Non-pigmented ciliary epithelial cell (primary cell): ENCODE results near the gene CASKIN2.
A peak's percentile ranks its signal among the peaks of the same experiment; 100 is the strongest.
"Not testable (repeated sequence)": the region's sequence is repeated elsewhere in the genome, so short reads cannot be mapped to it uniquely, and the experiment has no call there.

Experiments used
- DNase-seq: peaks from one replicate; pipeline ENCODE4 v3.0.0-alpha.2; 2010; ENCODE audit warnings: low read depth

The CASKIN2 gene

DNA sequence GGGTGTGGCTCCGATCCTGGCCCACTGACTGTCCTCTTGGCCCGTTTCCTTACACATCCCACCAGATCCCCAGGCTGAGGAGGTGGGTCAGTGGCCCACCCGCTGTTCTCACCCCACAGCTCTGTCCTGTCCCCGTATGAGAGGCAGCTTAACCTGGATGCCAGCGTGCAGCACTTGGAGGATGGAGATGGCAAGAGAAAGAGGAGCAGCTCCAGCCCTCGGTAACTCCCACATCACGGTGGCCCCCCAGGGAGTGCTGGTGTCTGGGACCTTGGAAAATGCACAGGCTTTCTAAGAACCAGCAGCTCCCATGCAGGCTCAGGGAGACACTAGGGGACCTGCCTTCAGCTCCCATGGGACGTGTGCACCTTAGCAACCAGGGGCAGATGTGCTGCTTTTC lies 6.0 kb upstream of the CASKIN2 start:
- no peak for DNase-seq

DNA sequence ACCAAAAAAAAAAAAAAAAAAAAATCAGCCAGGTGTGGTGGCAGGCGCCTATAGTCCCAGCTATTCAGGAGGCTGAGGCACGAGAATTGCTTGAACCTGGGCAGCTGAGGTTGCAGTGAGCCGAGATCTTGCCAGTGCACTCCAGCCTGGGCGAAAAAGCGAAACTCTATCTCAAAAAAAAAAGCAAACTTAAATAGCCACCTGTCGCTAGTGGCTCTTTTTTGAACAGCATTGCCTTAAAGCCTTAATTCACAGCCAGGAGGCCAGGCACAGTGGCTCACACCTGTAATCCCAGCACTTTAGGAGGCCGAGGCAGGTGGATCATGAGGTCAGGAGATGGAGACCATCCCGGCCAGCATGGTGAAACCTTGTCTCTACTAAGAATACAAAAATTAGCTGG lies 5.1 kb upstream of the CASKIN2 start:
- not testable (repeated sequence) for DNase-seq

DNA sequence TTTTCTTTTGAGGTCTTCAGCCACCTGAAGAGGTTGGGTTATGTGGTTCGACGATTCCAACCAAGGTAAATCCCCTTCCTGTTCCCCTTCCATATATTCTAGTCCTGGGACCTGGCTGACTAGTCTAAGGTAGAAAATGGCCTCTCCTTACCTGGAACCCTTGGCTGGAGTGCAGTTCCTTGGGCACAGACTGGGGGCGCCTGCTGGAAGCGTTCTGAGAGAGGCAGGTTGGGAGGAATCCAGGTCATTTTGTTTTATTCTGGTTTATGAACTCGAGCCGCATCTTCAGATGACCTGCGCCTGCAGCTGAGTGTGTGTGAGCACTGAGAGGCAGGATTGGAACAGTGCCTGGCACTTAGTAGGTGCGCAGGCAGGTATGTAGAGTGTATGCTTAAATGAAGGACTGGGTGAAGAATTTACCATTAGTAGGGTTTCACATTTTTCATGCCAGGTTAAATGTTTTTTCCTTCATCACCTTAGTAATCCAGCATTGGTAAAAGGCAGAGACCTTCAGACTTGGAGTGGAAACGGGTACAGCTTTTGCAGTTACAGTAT lies 3.7 kb upstream of the CASKIN2 start:
- no peak for DNase-seq

DNA sequence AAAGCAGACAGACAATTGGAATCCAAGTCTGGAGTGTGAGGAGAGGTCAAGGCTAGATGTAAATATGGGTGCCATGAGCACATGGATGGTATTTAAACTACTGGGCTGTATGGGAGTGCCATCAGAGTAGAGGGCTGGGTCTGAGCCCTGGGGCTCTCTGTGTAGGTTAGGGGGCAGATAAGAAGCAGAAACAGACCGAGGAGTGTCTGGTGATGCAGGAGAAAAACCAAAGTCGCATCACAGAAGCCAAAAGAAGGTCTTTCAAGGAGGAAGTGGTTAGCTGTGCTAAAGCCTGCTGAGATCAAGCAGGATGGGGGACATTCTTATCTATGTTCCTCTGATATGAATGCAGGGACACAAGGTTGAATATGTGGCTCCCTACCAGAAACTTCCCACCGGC lies 2.9 kb upstream of the CASKIN2 start:
- no peak for DNase-seq

DNA sequence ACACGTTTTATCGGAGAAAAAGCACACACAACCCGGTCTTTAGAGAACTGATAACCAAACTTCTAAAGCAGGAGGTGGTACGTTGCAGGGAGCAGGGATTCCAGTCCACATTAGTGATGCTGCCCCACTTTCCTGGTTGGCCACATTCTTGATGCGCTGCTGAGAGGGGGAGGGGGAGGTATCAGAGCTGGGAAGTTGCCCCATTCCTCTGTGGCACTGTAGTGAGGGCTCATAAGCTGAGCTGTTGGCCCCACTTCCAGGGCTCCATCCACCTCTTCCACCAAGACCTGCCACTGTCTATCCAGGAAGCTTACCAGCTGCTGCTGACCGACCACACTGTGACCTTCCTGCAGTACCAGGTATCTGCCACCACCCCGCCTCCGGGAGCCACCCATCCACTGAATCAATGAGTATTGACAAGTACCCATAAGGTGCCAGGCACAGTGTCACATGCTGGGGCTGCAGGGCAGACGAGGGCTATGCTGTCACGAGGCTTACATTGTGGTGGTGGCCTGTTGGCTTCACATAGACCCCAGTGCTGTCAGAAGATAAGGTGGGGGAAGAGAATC lies 2.0 kb upstream of the CASKIN2 start:
- no peak for DNase-seq

DNA sequence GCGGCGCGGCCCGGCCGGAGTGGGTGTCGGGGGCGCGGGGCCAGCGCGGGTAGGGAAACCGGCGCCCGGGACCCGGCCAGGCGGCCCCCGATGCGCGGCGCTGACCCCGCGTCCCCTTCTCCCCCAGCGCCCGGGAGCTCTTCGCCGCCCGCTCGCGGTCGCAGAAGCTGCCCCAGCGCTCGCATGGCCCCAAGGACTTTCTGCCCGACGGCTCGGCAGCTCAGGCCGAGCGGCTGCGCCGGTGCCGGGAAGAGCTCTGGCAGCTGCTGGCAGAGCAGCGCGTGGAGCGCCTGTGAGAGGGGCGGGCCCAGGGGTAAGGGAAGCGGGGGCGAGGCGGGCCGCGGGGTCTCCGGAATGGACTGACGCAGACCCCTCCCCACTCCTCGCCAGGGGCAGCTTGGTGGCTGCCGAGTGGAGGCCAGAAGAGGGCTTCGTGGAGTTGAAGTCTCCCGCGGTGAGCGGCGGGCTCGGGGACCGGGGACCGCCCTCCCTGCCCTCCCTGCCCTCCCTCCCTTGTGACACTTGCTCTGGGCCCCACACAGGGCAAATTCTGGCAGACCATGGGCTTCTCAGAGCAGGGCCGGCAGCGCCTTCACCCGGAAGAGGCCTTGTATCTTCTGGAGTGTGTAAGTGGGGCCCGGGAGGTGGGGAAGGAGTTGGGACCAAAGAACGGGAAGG lies 1.4 kb upstream of the CASKIN2 start:
- DNase-seq = no peak

DNA sequence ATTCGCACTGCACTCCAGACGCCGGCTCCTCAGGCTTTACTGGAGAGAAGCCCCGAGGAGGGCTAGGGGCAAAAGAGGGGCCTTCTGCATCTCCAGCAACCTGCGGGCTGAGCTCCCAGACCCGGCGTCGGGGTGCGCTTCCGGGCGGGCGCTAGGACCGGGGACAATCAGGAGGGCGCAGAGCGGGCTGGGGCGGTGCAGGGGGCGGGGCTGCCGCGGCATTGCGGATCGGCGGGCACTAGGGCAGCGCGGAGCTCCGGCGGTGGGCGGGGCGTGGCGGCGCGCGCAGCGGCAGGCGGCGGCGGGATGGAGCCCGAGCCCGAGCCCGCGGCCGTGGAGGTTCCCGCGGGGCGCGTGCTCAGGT lies 900 bp upstream of the CASKIN2 start, which contains the start of gene TSEN54:
TSEN54 (plus strand) TSS at position 274 of the 364 bp plus-strand sequence; CDS start at position 307, 33 bp downstream.
- peak; percentile 20 for DNase-seq

DNA sequence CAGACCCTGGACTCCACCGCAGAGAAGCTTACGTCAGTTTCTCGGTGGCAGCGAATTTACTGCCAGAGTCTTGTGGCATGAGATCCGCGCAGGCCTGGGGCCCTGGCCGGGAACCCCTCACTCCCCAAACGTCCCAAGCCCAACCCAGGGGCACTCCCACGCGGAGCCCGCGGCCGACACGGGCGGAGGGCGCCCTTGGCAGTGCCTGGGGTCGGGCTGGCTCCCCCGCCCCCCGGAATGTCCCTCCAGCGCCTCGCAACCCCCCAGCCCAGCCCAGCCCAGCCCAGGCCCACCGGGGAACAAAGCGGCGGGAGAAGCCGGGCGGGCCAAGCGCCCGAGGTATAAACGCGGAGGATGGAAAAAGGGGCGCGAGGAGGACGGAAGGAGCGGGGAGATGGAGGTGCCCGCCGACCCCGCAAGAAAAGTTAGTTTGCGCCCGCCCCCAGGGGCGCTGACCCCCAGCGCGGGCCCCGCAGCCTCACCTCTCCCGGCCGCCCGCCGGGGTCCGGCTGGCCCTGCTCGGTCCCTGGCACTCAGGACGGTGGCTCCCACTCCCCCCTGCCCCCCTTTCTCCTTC lies 330 bp downstream of the CASKIN2 start:
- DNase-seq = no peak

DNA sequence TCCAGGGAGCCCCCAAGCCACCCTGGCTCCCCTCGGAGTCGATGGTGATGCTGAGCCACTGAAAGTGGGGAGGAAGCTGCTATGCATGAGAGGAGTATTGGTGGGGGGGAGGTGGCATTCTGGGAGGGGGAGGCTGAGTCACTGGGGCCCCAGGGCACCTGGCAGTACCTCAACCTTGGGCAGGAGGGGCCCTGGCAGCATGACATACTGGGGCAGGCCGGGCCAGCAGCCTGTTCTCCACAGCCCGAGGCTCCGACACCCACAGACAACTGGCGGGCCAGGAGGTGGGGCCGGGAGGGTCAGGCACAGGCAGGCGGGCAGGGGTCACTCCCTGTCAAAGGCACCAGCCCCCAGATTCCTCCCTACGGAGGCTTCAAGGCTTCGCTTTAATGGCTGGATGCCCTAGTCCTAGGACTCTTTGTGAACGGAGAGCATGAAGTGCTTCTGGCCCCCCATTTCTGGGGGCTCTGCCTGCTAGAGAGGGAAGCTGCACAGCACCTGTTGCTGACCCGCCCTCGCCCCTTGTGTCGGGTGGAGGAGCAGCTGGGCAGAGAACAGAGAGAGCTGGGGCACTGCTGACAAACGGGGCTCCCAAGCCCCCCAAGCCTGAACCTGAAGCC lies 928 bp downstream of the CASKIN2 start:
- DNase-seq = no peak

DNA sequence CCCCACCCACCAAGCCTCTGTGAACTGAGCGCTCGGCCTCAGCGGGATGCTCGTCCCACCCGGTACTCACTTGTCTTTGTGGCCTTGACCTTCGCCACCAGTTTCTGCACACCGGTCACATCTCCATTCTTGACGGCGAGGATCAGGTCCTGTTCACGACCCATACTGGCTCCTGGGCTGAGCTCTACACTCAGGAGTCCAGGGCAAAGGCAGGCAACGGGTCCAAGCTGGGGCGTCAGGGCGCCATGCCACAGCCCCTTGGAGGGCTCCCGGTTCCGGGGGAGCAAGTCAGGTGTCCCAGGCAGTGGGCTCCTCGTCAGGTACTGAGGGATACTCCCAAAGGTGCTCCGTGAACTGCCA lies 1.7 kb downstream of the CASKIN2 start:
- no peak for DNase-seq

DNA sequence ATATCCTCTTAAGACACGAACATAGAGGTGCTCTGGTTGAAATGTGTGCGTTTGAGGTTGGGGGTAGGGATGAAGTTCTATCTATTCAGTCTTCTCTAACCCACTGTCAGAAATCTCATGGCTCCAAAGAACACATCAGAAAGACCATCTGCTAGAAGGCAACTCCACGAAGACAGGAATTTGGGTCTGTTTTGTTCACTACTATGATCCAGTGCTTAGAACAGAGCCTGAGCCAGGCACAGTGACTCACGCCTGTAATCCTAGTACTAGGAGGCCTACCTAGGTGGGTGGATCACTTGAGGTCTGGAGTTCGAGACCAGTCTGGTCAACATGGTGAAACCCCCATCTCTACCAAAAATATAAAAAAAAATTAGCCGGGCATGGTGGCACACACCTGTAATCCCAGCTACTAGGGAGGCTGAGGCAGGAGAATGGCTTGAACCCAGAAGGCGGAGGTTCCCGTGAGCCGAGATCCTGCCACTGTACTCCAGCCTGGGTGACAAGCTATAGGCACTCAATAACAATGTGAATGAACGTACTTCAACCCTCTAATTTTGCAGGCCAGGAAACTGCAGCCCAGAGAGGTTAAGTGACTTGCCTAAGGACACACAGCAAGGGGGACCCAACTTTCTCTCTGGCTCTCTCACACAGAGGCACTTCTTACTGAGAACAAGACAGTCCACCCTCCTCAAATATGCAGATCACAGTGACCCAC lies 2.3 kb downstream of the CASKIN2 start:
- no peak for DNase-seq

DNA sequence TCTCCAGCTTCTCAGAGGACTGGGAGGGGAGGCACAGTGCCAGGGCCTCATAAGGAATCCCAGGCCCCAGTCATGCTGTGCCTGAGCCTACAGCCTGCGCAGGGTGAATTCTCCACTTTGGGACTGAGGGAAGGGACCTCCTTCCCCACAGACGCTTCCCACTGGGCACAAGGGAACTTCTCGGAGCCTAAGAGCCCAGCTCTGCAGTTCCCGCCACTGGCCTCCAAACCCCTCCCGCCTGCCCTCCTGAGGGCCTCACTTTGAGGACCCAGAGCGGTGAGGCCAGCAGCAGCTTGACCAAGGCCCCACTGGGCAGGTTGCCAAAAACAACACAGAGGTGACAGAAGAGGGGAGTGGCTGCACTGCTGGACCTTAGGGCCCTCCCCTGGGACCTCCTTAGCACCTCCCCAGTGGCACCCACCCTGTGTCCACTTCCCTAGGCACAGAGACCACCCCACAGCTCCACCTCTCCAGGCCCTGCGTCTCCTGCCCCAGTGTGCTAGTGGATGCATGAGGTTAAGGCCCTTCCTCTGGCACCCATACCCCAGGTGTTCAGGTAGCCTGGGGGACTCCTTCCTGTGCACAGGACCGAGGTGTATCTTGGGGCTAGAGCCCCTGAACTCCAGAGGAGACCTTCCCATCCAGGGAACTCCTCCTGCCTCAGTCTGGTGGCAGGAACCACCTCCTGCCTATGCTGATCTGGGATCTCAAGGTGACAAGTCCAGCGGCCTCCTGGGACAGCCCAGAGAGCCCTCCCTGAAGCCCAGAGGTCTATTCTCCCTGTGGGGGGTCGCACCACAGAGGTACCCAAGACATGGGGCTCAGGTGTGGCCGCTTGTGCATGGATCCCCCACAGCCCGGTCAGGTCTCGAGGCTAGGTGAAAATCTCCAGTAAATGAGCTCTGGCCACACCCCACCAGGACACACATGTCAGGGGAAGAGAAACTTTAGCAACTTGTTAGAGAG lies 3.4 kb downstream of the CASKIN2 start:
- DNase-seq = no peak

DNA sequence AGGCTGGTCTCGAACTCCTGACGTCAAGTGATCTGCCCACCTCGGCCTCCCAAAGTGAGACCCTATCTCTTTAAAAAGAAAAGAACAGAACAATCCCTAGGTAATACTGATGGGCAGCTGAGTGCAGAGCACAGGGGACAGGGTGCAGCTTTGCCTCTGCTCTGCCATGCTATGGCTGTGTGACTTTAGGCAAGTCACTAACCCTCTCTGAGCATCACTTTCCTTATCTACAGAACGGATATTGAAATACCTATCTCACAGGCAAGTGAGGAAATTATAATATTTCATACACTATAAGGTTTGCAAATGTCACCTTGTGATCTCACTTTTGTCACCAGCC lies 4.1 kb downstream of the CASKIN2 start:
- no peak for DNase-seq

DNA sequence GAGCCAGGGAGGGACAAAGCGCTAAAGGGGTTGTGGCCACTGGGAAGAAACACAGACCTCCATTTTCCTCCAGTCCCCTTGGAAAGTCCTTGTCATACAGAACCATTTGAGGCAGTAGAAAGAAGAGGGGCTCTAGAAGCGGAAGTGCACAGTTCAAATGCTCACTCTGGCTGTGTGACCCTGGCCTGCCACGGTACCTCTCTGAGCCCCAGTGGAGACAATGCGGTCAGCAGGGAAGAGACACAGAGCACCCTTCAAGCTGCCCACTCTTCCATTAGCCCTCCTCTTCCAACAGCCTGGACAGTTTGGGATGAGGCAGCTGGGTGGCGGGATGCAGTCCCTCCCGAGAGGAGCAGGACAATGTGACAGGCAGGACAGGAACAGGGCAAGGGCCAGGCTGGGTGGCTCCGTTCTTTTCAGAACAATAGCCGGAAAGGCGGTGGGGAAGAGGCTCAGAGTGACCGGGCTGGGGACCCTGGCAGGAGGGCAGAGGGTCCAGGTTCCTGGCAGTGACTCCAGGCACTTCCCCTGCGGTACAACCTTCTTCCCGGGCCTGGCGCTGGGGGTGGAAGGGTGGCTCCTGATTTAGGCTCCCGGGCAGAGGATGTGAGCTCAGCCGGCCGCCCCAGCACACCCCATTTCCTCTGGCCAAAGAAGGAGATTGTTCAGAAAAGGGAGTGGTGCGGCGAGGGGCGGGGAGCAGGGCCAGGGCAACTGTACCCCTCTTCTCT lies 5.6 kb downstream of the CASKIN2 start:
- DNase-seq = no peak

DNA sequence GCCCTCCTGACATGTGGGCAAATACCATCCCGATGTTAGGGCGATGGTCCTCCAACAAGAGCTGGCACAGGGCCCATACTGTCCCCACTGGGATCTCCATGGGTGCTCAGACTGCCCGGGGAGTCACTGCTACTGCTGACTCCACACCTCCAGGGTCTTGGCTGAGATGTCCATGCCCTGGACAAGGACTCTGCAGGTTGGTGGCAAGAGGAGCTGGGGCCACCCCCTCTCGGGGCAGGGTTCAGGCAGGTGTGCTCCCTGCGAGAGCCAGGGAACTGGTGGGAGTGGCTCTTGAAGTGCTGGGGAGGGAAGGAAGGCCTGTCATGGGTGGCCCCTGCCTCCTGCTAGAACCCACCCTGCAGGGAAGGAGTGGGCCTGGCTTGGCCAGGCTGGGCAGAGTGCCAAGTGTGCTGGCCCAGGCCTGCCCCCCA lies 6.4 kb downstream of the CASKIN2 start:
- no peak for DNase-seq

DNA sequence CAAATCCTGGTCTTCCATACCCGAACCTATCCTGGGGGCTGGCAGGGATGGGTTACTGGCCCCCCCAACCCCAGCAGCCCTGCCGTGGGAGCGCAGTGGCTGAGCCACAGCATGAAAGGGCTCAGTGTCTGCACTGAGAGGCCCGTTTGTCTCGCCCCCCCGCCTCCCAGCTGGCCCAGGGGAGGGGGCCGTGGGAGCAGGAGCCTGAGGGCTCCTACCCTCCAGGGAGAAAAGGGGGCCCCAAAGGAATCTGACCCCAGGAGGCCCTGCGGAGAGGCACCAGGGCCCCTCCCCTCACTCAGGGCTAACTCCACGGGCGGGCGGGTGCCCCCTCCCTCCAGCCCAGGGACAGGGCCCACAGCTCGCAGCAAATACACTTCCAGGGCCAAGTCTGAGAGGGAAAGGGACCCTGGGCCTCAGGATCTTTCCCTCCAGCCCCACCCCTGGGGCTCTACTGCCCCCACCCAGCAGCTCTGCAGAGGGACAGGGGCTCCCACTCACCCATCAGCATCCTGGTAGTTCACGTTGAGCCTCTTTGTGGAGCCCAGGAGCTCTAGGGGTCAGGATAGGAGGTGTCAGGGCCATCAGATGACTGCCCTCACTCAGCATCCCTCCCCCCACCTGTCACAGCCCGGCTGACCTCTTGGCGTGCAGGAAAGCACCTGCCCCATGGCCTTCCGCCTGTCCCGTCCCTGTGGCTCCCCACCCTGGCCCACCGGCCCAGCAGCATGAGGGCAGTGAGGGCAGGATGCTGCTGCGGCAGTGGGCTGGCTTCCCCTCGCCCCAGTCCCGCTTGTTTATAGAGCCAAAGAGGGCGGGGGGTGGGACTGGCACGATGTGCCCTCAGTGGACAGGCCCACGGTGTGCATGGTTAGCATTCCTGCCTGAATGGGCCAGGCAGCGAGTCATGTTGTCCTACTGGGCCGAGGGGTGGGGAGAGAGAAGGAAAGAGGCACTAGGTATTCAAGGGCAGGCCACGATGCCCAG lies 7.3 kb downstream of the CASKIN2 start:
- DNase-seq = no peak

DNA sequence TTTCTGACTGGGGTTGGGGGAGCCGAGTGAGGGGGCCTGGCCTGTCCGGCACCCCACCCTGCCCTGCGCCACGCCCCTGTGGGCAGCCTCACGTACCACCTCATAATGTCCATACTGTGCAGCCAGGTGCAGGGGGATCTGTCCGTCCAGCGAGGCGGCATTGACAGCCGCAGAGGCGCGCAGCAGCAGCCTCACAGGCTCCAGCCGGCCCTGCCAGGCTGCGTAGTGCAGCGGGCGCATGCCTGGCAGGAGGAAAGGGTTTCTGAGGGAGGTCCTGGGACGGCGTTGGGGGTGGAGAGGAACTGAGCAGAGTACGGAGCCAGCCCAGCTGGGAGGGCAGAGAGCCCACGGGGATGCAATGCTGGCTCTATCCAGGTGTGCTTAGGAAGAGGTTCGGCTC lies 8.4 kb downstream of the CASKIN2 start:
- no peak for DNase-seq

DNA sequence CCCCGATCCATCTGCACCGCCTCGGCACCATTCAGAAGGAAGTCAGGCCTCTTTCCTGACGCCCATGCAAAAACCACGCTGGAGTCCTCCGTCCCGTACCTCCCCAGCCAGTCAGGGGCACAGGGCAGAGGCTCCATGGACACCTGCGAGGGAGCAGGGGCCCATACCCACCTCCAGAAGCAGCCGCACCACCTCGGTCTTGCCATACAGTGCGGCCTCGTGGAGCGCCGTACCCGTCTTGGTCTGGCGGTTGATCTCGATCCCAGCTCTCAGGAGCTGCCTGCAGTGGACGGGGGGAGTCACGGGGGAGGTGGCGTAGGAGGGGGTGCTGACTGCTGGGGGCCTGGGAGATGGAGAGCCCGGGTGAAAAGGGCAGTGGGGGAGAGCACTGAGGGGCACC lies 9.2 kb downstream of the CASKIN2 start:
- no peak for DNase-seq

DNA sequence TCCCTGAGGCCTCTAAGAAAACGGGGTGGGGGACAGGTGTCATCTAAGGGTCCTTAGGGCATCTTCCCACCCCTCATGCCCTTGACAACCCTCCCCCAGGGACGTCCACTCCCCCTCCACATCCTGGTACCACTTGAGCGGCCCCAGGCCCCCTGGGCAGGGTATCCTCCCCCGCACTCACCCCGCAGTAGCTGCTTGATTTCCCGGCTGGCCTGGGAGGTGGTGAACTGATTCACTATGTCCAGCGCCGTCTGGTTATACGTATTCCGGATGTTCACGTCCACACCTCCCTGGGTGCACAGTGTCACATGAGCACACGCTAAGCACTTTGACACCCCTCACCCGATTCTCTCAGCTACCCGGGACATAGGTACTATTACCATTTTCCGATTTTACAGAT lies 9.7 kb downstream of the CASKIN2 start:
- no peak for DNase-seq

DNA sequence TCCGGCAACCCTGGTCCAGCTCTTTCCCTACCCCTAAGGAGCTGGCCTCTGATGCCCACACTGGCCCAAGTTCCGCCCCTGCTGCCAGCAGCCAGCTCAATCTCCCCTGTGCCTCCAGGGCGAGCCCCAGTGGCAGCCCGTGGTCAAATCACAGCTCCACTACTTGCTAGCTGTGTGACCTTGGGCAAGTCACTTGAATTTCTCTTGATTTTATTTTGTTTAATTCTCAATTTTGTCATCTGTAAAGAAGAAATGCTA lies 10.3 kb downstream of the CASKIN2 start:
- no peak for DNase-seq
